Choroid plexus epithelial cell (primary cell): Measurements from ENCODE around the gene ARRB1.
"Not testable (repeated sequence)": the region's sequence is repeated elsewhere in the genome, so short reads cannot be mapped to it uniquely, and the experiment has no call there.

Experiments used
- DNase-seq: peaks from one replicate; pipeline ENCODE4 v3.0.0-alpha.2; 2010; ENCODE audit warnings: low read depth
- H3K4me3 ChIP-seq: 2 replicates; pipeline ENCODE4 v1.5.1; 2011; ENCODE audit warnings: low read depth, mild to moderate bottlenecking, control low read depth, low read length, moderate library complexity
- CTCF ChIP-seq: conservative IDR thresholded peaks from 2 replicates; pipeline ENCODE4 v1.5.1; 2011; ENCODE audit warnings: low read depth, mild to moderate bottlenecking, control low read depth, inconsistent platforms, low read length, moderate library complexity

The ARRB1 gene

GRCh38 chr11:75277991-75278790 is 73.3 kb downstream of the ARRB1 start:
- no peak for DNase-seq
- no peak overlapping the region for H3K4me3 ChIP-seq
- TF ChIP-seq CTCF = no peak

- no peak overlapping the region for H3K4me3 ChIP-seq
- no peak for TF ChIP-seq CTCF
- DNase-seq = no peak
These were observed 74.2 kb downstream of the ARRB1 start for GRCh38 chr11:75277211-75277805.

- no peak overlapping the region for H3K4me3 ChIP-seq
- no peak for DNase-seq
- TF ChIP-seq CTCF = no peak
These were observed 74.8 kb downstream of the ARRB1 start for GRCh38 chr11:75276686-75277085.

- TF ChIP-seq CTCF = no peak
- no peak for DNase-seq
- H3K4me3 ChIP-seq = no peak overlapping the region
These were observed 75.3 kb downstream of the ARRB1 start for GRCh38 chr11:75276186-75276585.

GRCh38 chr11:75275581-75275980 is 75.9 kb downstream of the ARRB1 start:
- H3K4me3 ChIP-seq = no peak overlapping the region

GRCh38 chr11:75274716-75275115 is 76.7 kb downstream of the ARRB1 start:
- H3K4me3 ChIP-seq, DNase-seq: not testable (repeated sequence)

More at GRCh38 chr11:75275581-75275980, 75.9 kb downstream of the ARRB1 start:
- TF ChIP-seq CTCF = no peak
- DNase-seq = no peak

GRCh38 chr11:75273411-75274391 is 77.8 kb downstream of the ARRB1 start:
- TF ChIP-seq CTCF = no peak

More at GRCh38 chr11:75273411-75274391, 77.8 kb downstream of the ARRB1 start:
- no peak for DNase-seq
- no peak overlapping the region for H3K4me3 ChIP-seq
